HCT116 (cell line): ENCODE results near the gene PPFIBP1. TPM values are rescaled to one million over a fixed set of nuclear protein-coding genes. Genes with fewer than 3 reads are reported as not detected.

ENCODE experiments used
- ATAC-seq: fragments of 200-7000 bp; cut with Tn5 transposase; 2 replicates; pipeline ENCODE4 v1.9.1; 2020; ENCODE audit warnings: mild to moderate bottlenecking, moderate library complexity
- BruUV-seq: library from RNA; stranded (reverse); fragments of 400-500 nt; replicated peaks from 2 replicates; lab custom pipeline; 2021; lab: Mats Ljungman, UMichigan
- CTCF ChIA-PET: fragments of 300-600 bp; sonication (Branson Sonifier 250); formaldehyde crosslinking; loops from one replicate; lab custom pipeline; 2021; ENCODE audit warnings: antibody characterized with exemption; lab: Charles Lee
- POLR2A ChIA-PET: fragments of 300-600, 350-600 bp; sonication (Branson Sonifier 250); formaldehyde crosslinking; loops from one replicate; lab custom pipeline; 2021; ENCODE audit warnings: antibody characterized with exemption; lab: Charles Lee
- RAD21 ChIA-PET, 2 experiments: fragments of 300-600 bp; sonication (Branson Sonifier 250); formaldehyde crosslinking; loops; one replicate each; lab custom pipeline; 2023; ENCODE audit warnings: low total read pairs in 2 of 2; ENCODE audit not compliant: uncharacterized antibody in 2 of 2, unreplicated experiment in 2 of 2, low non-redundant PET in 1 of 2; lab: Charles Lee
- DNase-seq: peaks from one replicate; pipeline ENCODE4 v3.0.0-alpha.2; 2010; ENCODE audit warnings: low read depth, low spot score
- H2AFZ ChIP-seq: fragments of 200-600 bp; shearing (Covaris generic), sonication (generic); 2 replicates; pipeline ENCODE4 v1.6.1; 2017; ENCODE audit warnings: low read depth, mixed run types, mixed read lengths, antibody characterized with exemption, low read length; ENCODE audit not compliant: poor library complexity, severe bottlenecking
- H3K27ac ChIP-seq: 2 replicates; pipeline ENCODE4 v1.5.1; 2012; ENCODE audit warnings: low read depth, low read length
- H3K27me3 ChIP-seq: fragments of 200-600 bp; sonication (generic); 2 replicates; pipeline ENCODE4 v1.6.1; 2016; ENCODE audit warnings: mixed run types, low read length, mixed read lengths; ENCODE audit not compliant: insufficient read depth
- H3K36me3 ChIP-seq, 2 experiments: fragments of 200-500 bp in 1 of 2; fragments of 200-600 bp in 1 of 2; sonication (Bioruptor generic) in 1 of 2; sonication (generic) in 1 of 2; 2 replicates each; pipeline versions ENCODE4 v1.5.1 to v1.6.1; 2014 to 2016; ENCODE audit warnings: low read length in 2 of 2, inconsistent platforms in 1 of 2, mixed read lengths in 1 of 2, mixed run types in 1 of 2; ENCODE audit not compliant: insufficient read depth in 2 of 2, control insufficient read depth in 1 of 2
- H3K4me1 ChIP-seq, 2 experiments: fragments of 200-600 bp in 1 of 2; sonication (generic) in 1 of 2; 2 replicates each; pipeline versions ENCODE4 v1.5.1 to v1.6.1; 2012 to 2017; ENCODE audit warnings: low read length in 2 of 2, inconsistent platforms in 1 of 2, mild to moderate bottlenecking in 1 of 2, mixed read lengths in 1 of 2, mixed run types in 1 of 2, moderate library complexity in 1 of 2; ENCODE audit not compliant: insufficient read depth in 2 of 2, control insufficient read depth in 1 of 2
- H3K4me2 ChIP-seq: fragments of 200-600 bp; sonication (generic); 2 replicates; pipeline ENCODE4 v1.6.1; 2017; ENCODE audit warnings: mixed run types, low read length, mixed read lengths
- H3K4me3 ChIP-seq, 2 experiments: fragments of 200-600 bp in 1 of 2; sonication (generic) in 1 of 2; replicated peaks in 1 of 2; 2 replicates each; pipeline ENCODE4 v1.5.1; 2011 to 2016; ENCODE audit warnings: low read length in 2 of 2, control low read depth in 1 of 2, low read depth in 1 of 2, mild to moderate bottlenecking in 1 of 2, mixed read lengths in 1 of 2, mixed run types in 1 of 2
- H3K79me2 ChIP-seq: fragments of 200-600 bp; sonication (generic); 2 replicates; pipeline ENCODE4 v1.6.1; 2017; ENCODE audit warnings: mild to moderate bottlenecking, mixed run types, low read length, moderate library complexity, mixed read lengths; ENCODE audit not compliant: insufficient read depth
- H3K9ac ChIP-seq: fragments of 200-600 bp; sonication (generic); 2 replicates; pipeline ENCODE4 v1.6.1; 2016; ENCODE audit warnings: low read length, mixed read lengths
- H3K9me2 ChIP-seq: fragments of 200-600 bp; sonication (generic), shearing (Covaris generic); 2 replicates; pipeline ENCODE4 v1.6.1; 2017; ENCODE audit warnings: mixed run types, mild to moderate bottlenecking, moderate library complexity; ENCODE audit not compliant: insufficient read depth
- H3K9me3 ChIP-seq, 2 experiments: fragments of 200-500 bp in 1 of 2; fragments of 200-600 bp in 1 of 2; sonication (Bioruptor generic) in 1 of 2; sonication (generic) in 1 of 2; 2 replicates each; pipeline ENCODE4 v1.6.1; 2014 to 2017; ENCODE audit warnings: low read length in 2 of 2, mixed read lengths in 2 of 2, inconsistent platforms in 1 of 2, low read depth in 1 of 2, mild to moderate bottlenecking in 1 of 2, mixed run types in 1 of 2, moderate library complexity in 1 of 2; ENCODE audit not compliant: control insufficient read depth in 1 of 2, insufficient read depth in 1 of 2
- H4K20me1 ChIP-seq: fragments of 200-600 bp; sonication (generic), shearing (Covaris generic); 2 replicates; pipeline ENCODE4 v1.6.1; 2017; ENCODE audit warnings: mixed run types, mild to moderate bottlenecking, moderate library complexity; ENCODE audit not compliant: insufficient read depth
- CBX3 ChIP-seq: IDR thresholded peaks from 2 replicates; pipeline ENCODE4 v1.6.1; 2012; ENCODE audit warnings: low read depth
- CEBPB ChIP-seq: IDR thresholded peaks from 2 replicates; pipeline ENCODE4 v1.6.1; 2012; ENCODE audit warnings: low read depth
- EGR1 ChIP-seq: IDR thresholded peaks from 2 replicates; pipeline ENCODE4 v1.6.1; 2012; ENCODE audit warnings: low read depth
- ELF1 ChIP-seq: IDR thresholded peaks from 2 replicates; pipeline ENCODE4 v1.6.1; 2012; ENCODE audit warnings: low read depth, borderline replicate concordance
- EZH2phosphoT487 ChIP-seq: fragments of 200-600 bp; IDR thresholded peaks from 2 replicates; pipeline ENCODE4 v1.6.1; 2018; ENCODE audit warnings: antibody characterized with exemption, borderline replicate concordance
- FOSL1 ChIP-seq: IDR thresholded peaks from 2 replicates; pipeline ENCODE4 v1.6.1; 2012; ENCODE audit warnings: low read depth
- JUND ChIP-seq: IDR thresholded peaks from 2 replicates; pipeline ENCODE4 v1.6.1; 2012
- POLR2AphosphoS5 ChIP-seq: IDR thresholded peaks from 2 replicates; pipeline ENCODE4 v1.6.1; 2011; ENCODE audit warnings: mild to moderate bottlenecking, low read depth, low read length, moderate library complexity
- REST ChIP-seq: IDR thresholded peaks from 2 replicates; pipeline ENCODE4 v1.6.1; 2012; ENCODE audit warnings: low read depth
- SIN3A ChIP-seq: IDR thresholded peaks from 2 replicates; pipeline ENCODE4 v1.6.1; 2012; ENCODE audit warnings: low read depth
- SRF ChIP-seq: IDR thresholded peaks from 2 replicates; pipeline ENCODE4 v1.6.1; 2012; ENCODE audit warnings: low read depth
- TCF7L2 ChIP-seq: IDR thresholded peaks from 2 replicates; pipeline ENCODE4 v1.7.0; 2011; ENCODE audit warnings: borderline replicate concordance, inconsistent platforms; ENCODE audit not compliant: insufficient read depth, insufficient read length; ENCODE audit errors: extremely low read depth
- YY1 ChIP-seq: IDR thresholded peaks from 2 replicates; pipeline ENCODE4 v1.6.1; 2011; ENCODE audit warnings: low read length, low read depth, moderate library complexity, mild to moderate bottlenecking; ENCODE audit not compliant: insufficient replicate concordance; ENCODE audit errors: extremely low read depth
- ZFX ChIP-seq: fragments of 450-650 bp; IDR thresholded peaks from 2 replicates; pipeline ENCODE4 v1.6.1; 2017
- ZNF274 ChIP-seq: fragments of 200-500 bp; sonication (Bioruptor generic); IDR thresholded peaks from 2 replicates; pipeline ENCODE4 v1.6.1; 2014; ENCODE audit warnings: mild to moderate bottlenecking, low read depth, low read length, inconsistent platforms
- intact Hi-C: fragments of 100-400 bp; cut with micrococcal nuclease; formaldehyde crosslinking; loops from 2 replicates; pipeline ENCODE4 v1.10.0; 2022
- total RNA-seq: library from RNA; stranded (reverse); gene quantifications from one replicate; pipeline ENCODE4 v1.2.1, GENCODE V29; 2021; ENCODE audit not compliant: unreplicated experiment

PPFIBP1 gene
- total RNA-seq, 1 experiment from 2014 or later: 102 TPM

- TF ChIP-seq CEBPB: no peak
- TF ChIP-seq SIN3A: no peak
- TF ChIP-seq ZFX: no peak
- TF ChIP-seq YY1: no peak
- TF ChIP-seq CBX3: no peak
- ATAC-seq (no peak), DNase-seq (no peak)
- H3K4me2 ChIP-seq: no peak overlapping the region
- H3K79me2 ChIP-seq: no peaks in the 10 kb centered on the region
- H3K4me1 ChIP-seq: peaks cover 0 to 2% of the 10 kb centered on the region in 2 experiments; a peak in 1 of 4 replicates
- H3K9me2 ChIP-seq: no peaks in the 10 kb centered on the region
- H2AFZ ChIP-seq: no peak overlapping the region
- H3K27me3 ChIP-seq: no peaks in the 10 kb centered on the region
- no peak overlapping the region for H3K9ac ChIP-seq
- ChIA-PET RAD21 (no interaction called here), POLR2A (no interaction called here), CTCF (no interaction called here)
- H4K20me1 ChIP-seq: no peaks in the 10 kb centered on the region
- no peak overlapping the region for H3K27ac ChIP-seq
- intact Hi-C loops: no loop called here
- no peak overlapping the region for H3K4me3 ChIP-seq
- H3K9me3 ChIP-seq: no peaks in the 10 kb centered on the region
- BruUV-seq: no TSS peak
- H3K36me3 ChIP-seq: peaks cover 0 to 2% of the 10 kb centered on the region in 2 experiments; a peak in 3 of 4 replicates
Observed at GRCh38 chr12:27650011-27650410, 126.0 kb downstream of the PPFIBP1 start.

- Histone ChIP-seq H3K79me2 (no peaks in the 10 kb centered on the region), H3K4me2 (no peak overlapping the region), H3K9me2 (no peaks in the 10 kb centered on the region), H3K9ac (no peak overlapping the region), H4K20me1 (no peaks in the 10 kb centered on the region), H3K27me3 (no peaks in the 10 kb centered on the region), H3K9me3 (no peaks in the 10 kb centered on the region), H3K36me3 (peaks cover 0 to 2% of the 10 kb centered on the region in 2 experiments; a peak in 3 of 4 replicates), H2AFZ (no peak overlapping the region), H3K4me1 (no peaks in the 10 kb centered on the region), H3K27ac (no peak overlapping the region; the same call in 1 of the 2 replicates), H3K4me3 (no peak overlapping the region)
- no TSS peak for BruUV-seq
- ATAC-seq: no peak
- RAD21 ChIA-PET: no interaction called here
- intact Hi-C loops: no loop called here
- CTCF ChIA-PET: no interaction called here
- TF ChIP-seq ZNF274 (no peak), ELF1 (no peak), TCF7L2 (no peak), EZH2phosphoT487 (no peak), FOSL1 (no peak), EGR1 (no peak), JUND (no peak), REST (no peak), SRF (no peak), POLR2AphosphoS5 (no peak)
- DNase-seq: no peak
- POLR2A ChIA-PET: no interaction called here
Observed at GRCh38 chr12:27651201-27651600, 127.2 kb downstream of the PPFIBP1 start.
